GM21723 (cell line): ENCODE data around the gene M1AP.
A peak's percentile ranks its signal among the peaks of the same experiment; 100 is the strongest.

ENCODE experiments used
- ATAC-seq: cut with Tn5 transposase; IDR thresholded peaks from one replicate; pipeline ENCODE4 v1.9.1; 2021; ENCODE audit warnings: mild to moderate bottlenecking, moderate library complexity; ENCODE audit not compliant: unreplicated experiment

Gene M1AP

DNA sequence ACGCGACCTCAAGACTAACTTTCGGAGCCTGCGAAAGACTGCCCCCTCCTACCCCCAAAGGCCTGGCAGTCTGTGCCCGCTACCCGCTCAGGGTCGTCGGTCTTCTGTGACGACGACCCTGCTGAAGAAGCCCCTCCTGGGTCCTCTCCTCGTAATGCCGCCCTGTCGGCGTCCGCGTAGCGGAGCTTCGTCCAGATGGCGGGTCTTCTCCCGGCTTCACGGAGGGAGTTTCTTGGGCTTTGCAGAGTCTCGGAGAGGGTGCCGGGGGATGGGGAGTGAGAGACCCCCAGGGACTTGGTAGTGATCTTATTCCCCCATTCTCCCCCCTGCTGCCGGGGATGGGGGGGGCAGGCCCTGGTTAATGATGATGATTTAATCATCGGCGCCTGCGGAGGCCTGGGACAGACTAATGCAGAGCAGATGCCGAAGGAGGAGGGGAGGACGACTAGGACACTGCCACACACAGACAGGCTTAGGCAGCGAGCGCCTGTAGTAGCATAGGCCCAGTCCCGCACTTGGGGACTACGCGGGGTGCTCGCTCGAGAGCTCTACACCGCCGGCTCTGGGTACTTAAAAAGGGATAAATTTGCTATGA lies 140.1 kb downstream of the M1AP start:
- peak; percentile 20 for ATAC-seq
